Memory B cell (primary cell): ENCODE results near the gene VAV3.

Experiments used
- ATAC-seq: fragments of 150-1000 bp; cut with Tn5 transposase; 2 replicates; pipeline ENCODE4 v1.10.0; 2021; ENCODE audit warnings: low read depth, mild to moderate bottlenecking, moderate library complexity
- DNase-seq, 2 donors: peaks; one replicate each; pipeline ENCODE4 v3.0.0; 2022; ENCODE audit warnings: low spot score in 2 of 2
- H3K27ac Mint-ChIP-seq: one replicate; pipeline ENCODE4 v1.8.0; 2022; ENCODE audit warnings: mild to moderate bottlenecking, moderate library complexity, mixed read lengths
- H3K27me3 Mint-ChIP-seq: one replicate; pipeline ENCODE4 v1.8.0; 2022; ENCODE audit warnings: mixed read lengths
- H3K36me3 Mint-ChIP-seq: one replicate; pipeline ENCODE4 v1.8.0; 2022; ENCODE audit warnings: mild to moderate bottlenecking, mixed read lengths
- H3K4me1 Mint-ChIP-seq: one replicate; pipeline ENCODE4 v1.8.0; 2022; ENCODE audit warnings: mixed read lengths
- H3K4me3 Mint-ChIP-seq: one replicate; pipeline ENCODE4 v1.8.0; 2022; ENCODE audit warnings: mild to moderate bottlenecking, moderate library complexity, mixed read lengths
- H3K9me3 Mint-ChIP-seq: one replicate; pipeline ENCODE4 v1.8.0; 2022; ENCODE audit warnings: mixed read lengths

The VAV3 gene

GRCh38 chr1:107549152-107549810, 415.7 kb downstream of the VAV3 start:
- Mint-ChIP-seq H3K4me1 (no peaks in the 10 kb centered on the region), H3K36me3 (no peaks in the 10 kb centered on the region), H3K27me3 (peaks cover 2% of the 10 kb centered on the region), H3K27ac (no peak overlapping the region), H3K9me3 (no peaks in the 10 kb centered on the region), H3K4me3 (no peak overlapping the region)
- ATAC-seq, result peak; percentile 62
- DNase-seq, result no peak

- ATAC-seq (no peak), DNase-seq (no peak)
- H3K27ac Mint-ChIP-seq, result no peak overlapping the region
- H3K36me3 Mint-ChIP-seq, result no peaks in the 10 kb centered on the region
- peaks cover 2% of the 10 kb centered on the region for H3K27me3 Mint-ChIP-seq
- no peaks in the 10 kb centered on the region for H3K9me3 Mint-ChIP-seq
- no peak overlapping the region for H3K4me3 Mint-ChIP-seq
- no peaks in the 10 kb centered on the region for H3K4me1 Mint-ChIP-seq
Observed at GRCh38 chr1:107548276-107548675, 416.7 kb downstream of the VAV3 start.

- DNase-seq (no peak), ATAC-seq (no peak)
- no peak overlapping the region for H3K27ac Mint-ChIP-seq
- H3K4me3 Mint-ChIP-seq, result no peak overlapping the region
- H3K27me3 Mint-ChIP-seq, result peaks cover 2% of the 10 kb centered on the region
- H3K9me3 Mint-ChIP-seq, result no peaks in the 10 kb centered on the region
- no peaks in the 10 kb centered on the region for H3K4me1 Mint-ChIP-seq
- H3K36me3 Mint-ChIP-seq, result no peaks in the 10 kb centered on the region
Observed at GRCh38 chr1:107547363-107548155, 417.4 kb downstream of the VAV3 start.

- no peak overlapping the region for H3K27ac Mint-ChIP-seq
- no peaks in the 10 kb centered on the region for H3K4me1 Mint-ChIP-seq
- peaks cover 2% of the 10 kb centered on the region for H3K27me3 Mint-ChIP-seq
- ATAC-seq (no peak), DNase-seq (no peak)
- H3K9me3 Mint-ChIP-seq, result no peaks in the 10 kb centered on the region
- H3K36me3 Mint-ChIP-seq, result no peaks in the 10 kb centered on the region
- H3K4me3 Mint-ChIP-seq, result no peak overlapping the region
Observed at GRCh38 chr1:107546576-107546975, 418.4 kb downstream of the VAV3 start.

- Mint-ChIP-seq H3K9me3 (no peaks in the 10 kb centered on the region), H3K27ac (no peak overlapping the region), H3K4me1 (no peaks in the 10 kb centered on the region), H3K27me3 (peaks cover 2% of the 10 kb centered on the region), H3K4me3 (no peak overlapping the region), H3K36me3 (no peaks in the 10 kb centered on the region)
- ATAC-seq (no peak), DNase-seq (no peak)
Observed at GRCh38 chr1:107545879-107546278, 419.1 kb downstream of the VAV3 start.

- Mint-ChIP-seq H3K27ac (no peak overlapping the region), H3K4me3 (no peak overlapping the region), H3K4me1 (no peaks in the 10 kb centered on the region), H3K9me3 (no peaks in the 10 kb centered on the region), H3K36me3 (no peaks in the 10 kb centered on the region), H3K27me3 (peaks cover 6% of the 10 kb centered on the region)
- DNase-seq, result no peak
- no peak for ATAC-seq
Observed at GRCh38 chr1:107545056-107545577, 419.9 kb downstream of the VAV3 start.

- peaks cover 6% of the 10 kb centered on the region for H3K27me3 Mint-ChIP-seq
- H3K4me3 Mint-ChIP-seq, result no peak overlapping the region
- H3K9me3 Mint-ChIP-seq, result no peaks in the 10 kb centered on the region
- no peak overlapping the region for H3K27ac Mint-ChIP-seq
- ATAC-seq (no peak), DNase-seq (no peak)
- no peaks in the 10 kb centered on the region for H3K4me1 Mint-ChIP-seq
- H3K36me3 Mint-ChIP-seq, result no peaks in the 10 kb centered on the region
Observed at GRCh38 chr1:107544285-107544684, 420.7 kb downstream of the VAV3 start.

GRCh38 chr1:107541412-107541811, 423.6 kb downstream of the VAV3 start:
- Mint-ChIP-seq H3K27me3 (peaks cover 6% of the 10 kb centered on the region), H3K27ac (no peak overlapping the region), H3K4me3 (no peak overlapping the region), H3K9me3 (no peaks in the 10 kb centered on the region), H3K4me1 (peaks cover 2% of the 10 kb centered on the region), H3K36me3 (no peaks in the 10 kb centered on the region)
- DNase-seq (no peak), ATAC-seq (no peak)

- Mint-ChIP-seq H3K27me3 (peaks cover 4% of the 10 kb centered on the region), H3K4me3 (no peak overlapping the region), H3K36me3 (no peaks in the 10 kb centered on the region), H3K4me1 (peaks cover 5% of the 10 kb centered on the region), H3K9me3 (no peaks in the 10 kb centered on the region), H3K27ac (no peak overlapping the region)
- DNase-seq (no peak), ATAC-seq (no peak)
Observed at GRCh38 chr1:107538502-107538901, 426.5 kb downstream of the VAV3 start.

GRCh38 chr1:107536266-107536665, 428.7 kb downstream of the VAV3 start:
- Mint-ChIP-seq H3K27me3 (peaks cover 4% of the 10 kb centered on the region), H3K36me3 (no peaks in the 10 kb centered on the region), H3K4me3 (no peak overlapping the region), H3K4me1 (peaks cover 5% of the 10 kb centered on the region), H3K9me3 (no peaks in the 10 kb centered on the region), H3K27ac (no peak overlapping the region)
- ATAC-seq (no peak), DNase-seq (no peak)

- H3K36me3 Mint-ChIP-seq, result no peaks in the 10 kb centered on the region
- no peaks in the 10 kb centered on the region for H3K9me3 Mint-ChIP-seq
- H3K4me3 Mint-ChIP-seq, result no peak overlapping the region
- peaks cover 5% of the 10 kb centered on the region for H3K4me1 Mint-ChIP-seq
- DNase-seq (no peak), ATAC-seq (no peak)
- H3K27me3 Mint-ChIP-seq, result no peaks in the 10 kb centered on the region
- no peak overlapping the region for H3K27ac Mint-ChIP-seq
Observed at GRCh38 chr1:107535091-107535490, 429.9 kb downstream of the VAV3 start.

- no peak overlapping the region for H3K4me3 Mint-ChIP-seq
- no peak for ATAC-seq
- no peaks in the 10 kb centered on the region for H3K9me3 Mint-ChIP-seq
- H3K27me3 Mint-ChIP-seq, result no peaks in the 10 kb centered on the region
- no peak overlapping the region for H3K27ac Mint-ChIP-seq
- DNase-seq, result no peak
- no peaks in the 10 kb centered on the region for H3K36me3 Mint-ChIP-seq
- H3K4me1 Mint-ChIP-seq, result peaks cover 5% of the 10 kb centered on the region
Observed at GRCh38 chr1:107534632-107535031, 430.3 kb downstream of the VAV3 start.

- ATAC-seq (no peak), DNase-seq (no peak)
- Mint-ChIP-seq H3K36me3 (no peaks in the 10 kb centered on the region), H3K4me3 (no peak overlapping the region), H3K9me3 (no peaks in the 10 kb centered on the region), H3K4me1 (peaks cover 8% of the 10 kb centered on the region), H3K27ac (no peak overlapping the region), H3K27me3 (no peaks in the 10 kb centered on the region)
Observed at GRCh38 chr1:107533436-107533835, 431.5 kb downstream of the VAV3 start.

GRCh38 chr1:107532318-107532717, 432.7 kb downstream of the VAV3 start:
- H3K27ac Mint-ChIP-seq, result no peak overlapping the region
- peaks cover 13% of the 10 kb centered on the region for H3K4me1 Mint-ChIP-seq
- H3K4me3 Mint-ChIP-seq, result no peak overlapping the region
- DNase-seq (no peak), ATAC-seq (no peak)
- H3K27me3 Mint-ChIP-seq, result no peaks in the 10 kb centered on the region
- H3K36me3 Mint-ChIP-seq, result no peaks in the 10 kb centered on the region
- H3K9me3 Mint-ChIP-seq, result no peaks in the 10 kb centered on the region
